NCI-H82 treated with DMSO at 0.1 percent for 48 hours (cell line): ENCODE measurements around the gene PRTFDC1.
"Not testable (repeated sequence)": the region's sequence is repeated elsewhere in the genome, so short reads cannot be mapped to it uniquely, and the experiment has no call there.

Source experiments
- DNase-seq: peaks from one replicate; lab custom pipeline; 2025; ENCODE audit not compliant: unreplicated experiment; lab: John Stamatoyannopoulos, UW

PRTFDC1 gene

DNA sequence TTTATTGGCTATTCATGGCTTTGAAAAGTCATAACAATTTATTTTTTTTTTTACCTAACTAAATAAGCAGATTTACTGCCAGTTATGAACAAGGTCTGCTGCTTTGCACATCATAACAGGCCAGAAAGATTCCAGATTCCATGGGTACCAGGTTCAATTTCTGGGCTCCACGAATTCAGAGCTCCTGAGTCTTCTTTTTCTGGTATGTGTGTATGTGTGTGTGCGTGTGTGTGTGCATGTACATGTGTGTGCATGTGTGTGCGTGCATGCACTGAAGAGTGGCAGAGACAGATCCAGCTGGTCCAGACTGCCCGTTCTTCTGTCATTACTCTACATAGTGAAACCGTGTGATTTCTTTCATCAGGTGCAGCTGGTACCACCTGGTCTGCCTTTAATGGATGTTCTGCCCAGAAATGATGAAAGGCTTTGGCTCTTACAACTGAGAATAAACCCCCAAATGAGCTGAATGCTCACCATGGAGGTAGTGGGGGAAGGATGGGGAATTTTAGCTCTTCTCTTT, 14.6 kb upstream of the PRTFDC1 start:
- no peak for DNase-seq

DNA sequence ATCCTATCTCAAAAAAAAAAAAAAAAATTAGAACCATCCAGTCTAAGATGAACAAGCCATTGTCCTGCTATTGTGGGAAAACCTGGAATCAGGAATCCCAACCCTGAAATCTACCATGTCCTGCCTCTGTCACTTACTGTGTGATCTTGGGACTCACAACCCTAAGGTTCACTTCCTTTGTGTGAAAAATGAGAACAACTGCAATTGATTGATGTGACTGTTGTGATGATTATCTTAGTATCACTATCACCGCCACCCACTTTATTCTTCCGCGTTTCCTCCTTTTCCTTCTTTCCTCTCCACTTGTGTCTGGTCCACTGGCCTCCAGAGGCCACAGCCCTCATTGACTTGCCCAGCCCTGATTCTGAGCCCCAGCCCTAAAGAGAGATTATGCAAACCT, 12.6 kb upstream of the PRTFDC1 start:
- DNase-seq = no peak

DNA sequence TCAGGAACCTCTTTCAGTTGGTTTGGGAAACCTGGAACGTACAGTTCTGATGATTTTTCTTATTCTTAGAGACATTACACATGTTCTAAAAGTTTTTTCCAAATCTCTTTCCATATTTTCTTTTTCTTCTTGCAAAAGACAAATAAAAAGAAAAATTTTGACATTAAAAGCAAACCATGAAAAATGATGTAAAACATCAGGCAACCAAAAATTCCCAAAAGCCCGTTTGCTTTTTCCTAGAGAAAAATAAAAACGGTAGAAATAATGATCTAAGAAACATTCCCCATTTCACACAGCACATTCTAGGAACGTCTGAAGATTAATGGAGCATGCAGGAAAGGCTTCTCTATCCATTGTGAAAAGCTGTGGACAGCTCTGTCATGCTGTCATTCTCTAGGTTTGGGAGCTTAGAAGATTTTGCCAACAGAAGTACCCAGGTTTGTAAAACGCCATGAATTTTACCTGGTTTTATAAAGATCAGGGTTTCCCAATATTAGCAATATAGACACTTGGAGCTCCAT, 11.2 kb upstream of the PRTFDC1 start:
- no peak for DNase-seq

DNA sequence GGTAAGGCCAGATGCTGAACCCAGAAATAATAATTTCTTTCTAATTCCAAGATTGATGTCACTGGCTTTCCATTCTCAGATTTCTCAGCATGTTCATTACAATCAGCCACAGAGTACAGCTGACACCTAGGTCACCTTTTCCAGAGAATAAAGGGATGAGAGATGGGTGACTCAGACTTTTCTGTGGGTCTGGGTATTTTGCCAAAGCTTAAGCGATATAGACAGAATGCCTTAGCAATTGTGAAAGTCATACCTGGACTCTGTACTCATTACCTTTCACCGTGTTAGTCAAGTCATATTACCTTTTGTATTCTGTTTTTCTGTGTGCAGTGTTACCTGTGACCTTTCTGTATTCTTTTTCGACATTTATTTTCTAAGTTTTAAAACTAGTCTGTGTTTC, 10.6 kb upstream of the PRTFDC1 start:
- no peak for DNase-seq

DNA sequence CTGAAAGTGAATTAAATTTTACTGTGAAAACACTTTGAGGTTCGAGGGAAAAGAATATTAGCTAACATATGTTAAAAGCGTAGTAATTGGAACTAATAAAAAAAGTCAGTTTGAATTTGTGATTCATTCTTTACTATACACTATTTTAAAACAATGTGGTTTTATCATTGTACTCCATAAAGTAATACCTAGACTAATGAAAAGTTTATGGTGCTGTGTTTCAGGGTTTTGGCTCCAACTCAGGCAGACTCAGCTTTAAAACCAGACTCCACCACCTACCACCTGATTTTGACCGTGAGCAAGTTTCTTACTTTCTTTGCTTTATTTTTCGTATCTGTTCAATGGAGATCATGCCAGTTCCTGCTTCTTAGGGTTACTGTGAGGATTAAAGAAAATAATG, 9.2 kb upstream of the PRTFDC1 start:
- DNase-seq = no peak

DNA sequence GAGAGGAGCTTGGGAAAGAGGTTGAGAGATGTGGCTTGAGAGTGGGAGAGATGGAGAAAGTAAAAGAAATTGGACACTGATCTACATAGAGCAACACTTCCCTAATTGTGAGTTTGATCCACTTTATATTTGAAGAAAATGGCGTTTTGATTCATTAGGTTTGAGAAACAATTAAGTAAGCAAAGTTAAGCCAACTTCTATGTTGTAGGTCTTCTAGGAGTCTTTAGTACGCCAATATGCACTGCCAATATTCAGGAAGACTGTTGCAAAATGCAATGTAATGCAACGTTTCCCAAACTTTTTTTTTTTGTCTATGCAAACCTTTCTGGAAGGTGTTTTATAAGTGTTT, 7.0 kb upstream of the PRTFDC1 start:
- no peak for DNase-seq

DNA sequence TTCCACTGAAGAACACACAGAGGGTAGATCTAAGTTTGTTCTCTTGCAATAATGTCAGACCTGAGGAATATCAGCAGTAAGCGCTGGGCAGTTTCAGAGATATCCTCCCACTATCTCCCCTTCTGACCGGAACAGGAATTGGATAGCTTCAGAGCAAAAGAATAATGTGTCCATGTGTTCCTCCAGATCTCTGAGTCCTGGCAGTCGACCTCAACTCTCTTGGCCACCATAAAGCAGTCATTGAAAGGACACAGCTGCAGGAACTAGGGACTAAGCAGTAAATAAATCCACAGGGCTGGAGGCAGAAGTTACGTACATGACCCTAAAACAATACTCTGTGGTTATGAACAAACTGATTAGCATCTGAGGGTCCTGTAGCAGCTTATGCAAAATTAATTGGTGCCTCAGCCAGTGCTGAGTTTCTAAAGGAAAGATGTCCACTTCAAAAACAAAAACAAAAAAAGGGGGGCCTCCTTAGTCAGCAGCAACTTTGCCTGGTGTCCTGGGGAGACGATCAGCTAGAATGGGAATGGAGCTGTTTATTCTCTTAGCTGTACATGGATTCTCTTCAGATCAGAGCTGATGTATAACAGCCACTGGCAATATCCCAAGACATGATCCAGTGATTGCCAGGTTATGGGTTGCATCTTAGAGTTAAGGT, 6.4 kb upstream of the PRTFDC1 start:
- no peak for DNase-seq

DNA sequence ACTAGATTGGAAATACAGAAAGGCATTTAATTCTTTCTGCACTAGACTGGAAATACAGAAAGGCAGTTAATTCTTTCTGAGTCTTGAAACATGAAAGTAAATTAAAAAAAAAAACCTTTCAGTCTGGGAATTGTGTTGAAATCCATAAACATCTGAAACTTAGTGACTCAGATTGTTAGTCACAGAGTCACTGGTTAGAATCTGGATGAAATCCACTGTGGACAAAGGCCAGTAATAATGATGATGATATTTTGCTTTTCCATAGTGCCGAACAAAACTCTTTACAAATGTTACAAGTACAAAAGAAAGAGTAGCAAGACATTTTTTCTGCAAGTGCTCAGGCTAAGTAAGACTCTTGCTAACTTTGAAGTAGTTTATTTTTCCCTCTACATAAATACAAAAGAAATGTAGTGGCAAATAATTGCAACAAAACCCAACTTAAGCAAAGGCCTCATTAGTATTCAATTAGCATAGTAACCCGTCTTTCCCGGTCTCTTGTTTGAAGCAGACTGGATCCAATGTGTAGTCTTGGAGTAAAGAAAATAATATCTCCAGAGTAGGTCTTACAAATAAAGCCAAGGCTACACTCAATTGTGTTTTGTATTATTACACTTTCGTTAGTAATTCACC, 5.8 kb upstream of the PRTFDC1 start:
- DNase-seq = no peak

DNA sequence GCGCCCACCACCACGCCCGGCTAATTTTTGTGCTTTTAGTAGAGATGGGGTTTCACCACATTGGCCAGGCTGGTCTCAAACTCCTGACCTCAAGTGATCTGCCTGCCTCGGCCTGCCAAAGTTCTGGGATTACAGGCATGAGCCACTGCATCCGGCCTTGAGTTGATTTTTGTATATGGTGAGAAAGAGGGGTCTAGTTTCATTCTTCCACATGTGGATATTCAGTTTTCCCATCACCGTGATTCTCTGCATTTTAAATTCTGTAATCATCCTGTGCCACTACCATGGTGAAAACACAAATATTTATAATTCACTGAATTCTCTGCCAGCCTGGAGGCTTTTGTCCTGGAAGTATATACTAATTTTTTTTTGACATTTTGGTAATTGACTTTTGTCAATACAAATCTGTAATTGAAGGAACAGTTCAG, 5.2 kb upstream of the PRTFDC1 start:
- DNase-seq = not testable (repeated sequence)

DNA sequence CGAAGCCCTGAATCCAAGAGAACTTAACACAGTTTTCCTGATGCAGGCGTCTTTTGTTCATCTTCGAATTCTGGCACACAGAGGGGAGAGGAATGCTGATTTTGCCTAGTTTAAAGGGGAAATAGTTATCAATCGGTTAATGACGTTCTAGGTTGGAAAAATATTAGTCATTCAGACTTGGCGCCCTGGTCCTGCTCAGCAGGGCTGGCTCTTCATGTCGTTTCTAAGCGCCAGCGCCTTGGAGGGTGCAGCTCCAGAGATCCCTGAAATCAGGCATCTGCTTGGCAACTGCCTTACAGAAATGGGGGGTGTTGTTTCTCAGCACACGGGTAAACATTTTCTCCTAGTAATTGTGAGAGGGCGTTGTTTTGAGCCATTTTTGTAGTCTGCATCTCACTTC, 1.3 kb upstream of the PRTFDC1 start:
- DNase-seq = no peak

DNA sequence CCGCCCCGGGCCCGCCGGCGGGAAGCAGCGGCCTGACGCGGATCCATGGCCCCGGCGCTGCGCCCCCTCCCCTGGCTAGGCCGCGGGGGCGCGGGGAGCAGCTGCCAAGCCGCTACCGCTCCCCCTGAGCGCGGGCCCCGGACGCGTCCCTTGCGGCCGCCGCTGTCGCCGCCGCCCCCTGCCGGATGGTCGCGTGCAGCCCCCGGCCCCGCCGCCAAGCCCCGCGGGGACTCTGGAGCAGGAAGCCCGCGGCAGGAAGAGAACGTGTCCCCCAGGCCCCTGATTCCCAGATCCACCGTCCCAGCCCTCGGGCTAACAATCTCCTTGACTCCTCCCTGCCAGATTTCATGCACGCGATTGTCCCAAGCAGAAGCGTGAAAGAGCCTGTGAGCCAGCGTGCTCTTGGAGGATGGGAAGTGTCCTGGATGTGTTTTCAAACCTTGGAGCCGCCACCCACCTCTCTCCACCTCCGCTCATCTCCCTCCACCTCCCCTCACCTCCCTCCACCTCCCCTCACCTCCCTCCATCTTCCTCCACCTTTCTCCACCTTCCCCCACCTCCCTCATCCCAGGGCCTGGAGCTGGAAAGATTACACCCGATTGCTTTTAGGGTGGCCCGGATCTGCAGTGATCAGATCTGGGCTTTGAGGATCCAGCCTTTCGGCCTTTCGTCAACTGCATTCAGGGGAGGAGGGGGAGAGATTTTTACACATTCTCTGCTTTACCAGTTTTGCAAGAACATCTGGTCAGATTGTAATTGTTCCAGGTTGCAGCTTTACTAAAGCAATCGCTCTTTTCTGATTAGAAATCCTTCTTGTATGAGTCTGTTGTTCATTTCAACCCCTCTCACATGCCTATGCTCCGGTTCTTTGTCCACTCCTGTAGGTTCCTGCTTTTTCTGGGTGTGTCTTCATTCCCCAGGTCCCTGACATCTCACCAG, 570 bp upstream of the PRTFDC1 start:
- DNase-seq = peak; percentile 4

DNA sequence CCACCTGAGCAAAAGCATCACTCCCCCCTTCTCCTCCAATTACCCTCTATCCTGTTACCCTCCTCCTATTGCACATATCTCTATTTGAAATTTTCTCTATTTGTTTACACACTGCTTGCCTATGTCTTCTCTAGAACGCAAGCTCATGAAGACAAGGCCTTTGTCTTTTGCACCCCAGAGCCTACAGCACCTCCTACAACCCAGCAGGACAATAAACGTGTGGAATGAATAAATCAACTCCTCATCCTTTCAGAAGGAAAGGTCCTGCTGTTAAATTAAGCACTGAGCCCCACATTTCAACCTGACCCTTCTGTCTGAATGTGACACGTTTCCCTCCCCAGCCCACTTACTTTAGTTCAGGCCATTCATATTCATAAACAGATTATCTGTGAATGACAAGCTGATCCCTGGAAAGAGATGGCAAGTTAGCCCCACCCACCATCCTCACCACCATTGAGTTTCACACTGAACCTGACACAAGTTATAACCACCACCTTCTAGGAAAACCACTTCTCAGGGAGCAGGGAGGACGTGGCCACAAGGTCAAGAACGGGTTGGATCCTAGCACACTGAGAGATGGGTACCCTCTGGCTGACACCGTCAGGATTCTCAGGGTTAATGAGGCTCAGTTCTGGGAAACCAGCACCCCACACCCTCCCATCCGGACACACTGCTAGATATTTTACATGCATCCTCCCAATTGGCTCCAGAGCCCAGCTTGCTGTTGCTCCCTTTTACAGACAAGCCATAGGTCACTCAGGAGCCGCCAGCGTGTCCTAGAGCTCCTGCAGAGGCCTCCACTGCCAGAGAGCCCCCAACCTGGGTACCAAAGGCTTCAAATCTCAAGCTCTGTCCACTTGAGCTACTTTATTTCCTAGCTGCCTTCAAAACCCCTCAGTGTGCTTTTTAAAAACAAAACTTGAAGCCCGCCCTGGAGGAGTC, 934 bp downstream of the PRTFDC1 start:
- peak; percentile 35 for DNase-seq

DNA sequence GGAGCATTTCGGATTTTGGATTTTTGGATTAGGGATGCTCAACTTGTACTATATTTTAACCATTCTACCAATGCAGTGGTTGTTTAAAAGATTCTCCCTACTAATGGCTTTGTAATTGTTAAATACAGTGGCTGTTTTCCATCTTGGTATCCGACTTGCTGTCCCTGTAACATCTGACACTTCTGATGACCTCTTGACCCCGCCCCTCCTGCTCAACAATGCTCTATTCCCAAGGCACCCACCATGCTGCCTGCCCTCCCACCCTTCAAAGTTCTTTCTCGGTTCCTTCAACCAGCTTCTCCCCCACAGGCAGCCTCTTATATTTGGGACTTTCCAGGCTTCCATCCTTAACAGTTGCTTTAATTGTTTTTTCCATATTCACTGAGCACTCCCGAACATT, 2.0 kb downstream of the PRTFDC1 start:
- no peak for DNase-seq

DNA sequence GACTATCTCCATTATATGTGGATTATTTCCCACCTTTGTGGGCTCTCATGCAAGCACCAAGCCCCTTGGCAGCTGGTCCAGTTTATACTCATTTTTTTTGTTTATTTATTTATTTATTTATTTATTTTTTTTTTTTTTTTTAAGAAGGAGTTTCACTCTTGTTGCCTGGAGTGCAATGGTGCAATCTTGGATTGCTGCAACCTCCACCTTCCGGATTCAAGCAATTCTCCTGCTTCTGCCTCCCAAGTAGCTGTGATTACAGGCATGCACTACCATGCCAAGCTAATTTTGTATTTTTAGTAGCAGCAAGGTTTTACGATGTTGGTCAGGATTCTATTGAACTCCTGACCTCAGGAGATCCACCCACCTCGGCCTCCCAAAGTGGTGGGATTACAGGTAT, 2.8 kb downstream of the PRTFDC1 start:
- no peak for DNase-seq

DNA sequence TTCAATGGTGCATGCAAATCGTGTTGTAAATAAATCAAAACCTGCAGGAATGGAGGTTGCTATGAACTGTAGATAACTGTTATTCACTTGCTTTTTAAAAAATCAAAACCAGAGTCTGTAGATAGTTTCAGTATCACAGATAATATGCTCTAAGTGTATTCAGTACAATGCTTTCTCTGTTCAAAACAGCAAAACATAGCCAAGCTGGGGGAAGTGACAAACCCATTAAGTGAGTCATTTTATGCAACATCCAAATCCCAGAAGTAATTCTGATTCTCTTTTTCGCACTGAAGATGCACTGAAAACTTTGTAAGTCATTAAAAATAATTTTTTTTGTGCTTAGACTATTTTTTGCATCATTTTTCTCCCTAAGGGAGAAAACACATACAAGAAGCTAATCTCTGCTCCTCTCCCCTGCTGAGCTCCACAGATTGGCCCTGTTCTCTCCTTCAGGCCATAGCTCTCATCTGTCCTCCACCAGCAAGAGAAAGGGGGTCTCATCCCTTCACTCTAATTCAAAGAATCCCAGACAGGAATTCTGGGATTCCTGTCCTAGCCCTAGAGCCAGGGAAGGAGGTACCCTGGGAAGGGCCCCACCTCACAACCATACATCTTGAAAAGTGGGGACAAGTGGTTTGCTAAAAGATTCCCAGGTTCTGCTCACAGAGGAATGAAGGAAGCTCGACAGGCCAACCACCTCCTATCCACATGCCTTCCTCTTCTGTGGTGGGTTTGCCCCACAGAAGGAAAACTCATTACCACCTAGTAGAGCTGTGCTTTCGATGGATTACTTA, 4.9 kb downstream of the PRTFDC1 start:
- no peak for DNase-seq

DNA sequence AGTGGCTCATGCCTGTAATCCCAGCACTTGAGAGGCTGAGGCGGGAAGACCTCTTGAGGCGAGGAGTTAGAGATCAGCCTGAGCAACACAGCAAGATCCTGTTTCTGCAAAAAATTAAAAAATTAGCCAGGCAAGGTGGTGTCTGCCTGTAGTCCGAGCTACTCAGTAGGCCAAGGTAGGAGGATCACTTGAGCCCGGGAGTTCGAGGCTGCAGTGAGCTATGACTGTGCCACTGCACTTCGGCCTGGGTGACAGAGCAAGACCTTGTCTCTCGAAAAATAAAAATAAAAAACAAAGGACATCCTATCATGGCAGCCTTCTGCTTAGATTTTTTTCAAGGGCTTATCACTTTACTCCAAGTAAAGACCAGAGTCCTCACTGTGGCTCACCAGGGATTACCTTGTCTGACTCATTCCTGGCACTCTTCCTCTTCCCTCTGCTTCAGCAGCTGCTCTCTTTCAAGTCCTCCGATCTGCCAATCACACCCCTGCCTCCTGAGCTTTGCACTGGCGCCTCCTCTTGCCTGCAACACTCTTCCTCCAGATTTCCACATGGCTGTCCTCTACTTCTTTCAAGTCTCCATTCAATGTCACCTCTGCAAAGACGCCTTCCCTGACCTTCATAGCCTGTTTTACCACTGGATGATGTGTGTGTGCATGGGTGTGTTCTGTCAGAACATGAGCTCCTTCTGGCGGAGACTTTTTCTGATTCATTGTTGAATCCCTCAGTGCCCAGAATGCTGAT, 7.7 kb downstream of the PRTFDC1 start:
- peak; percentile 8 for DNase-seq

DNA sequence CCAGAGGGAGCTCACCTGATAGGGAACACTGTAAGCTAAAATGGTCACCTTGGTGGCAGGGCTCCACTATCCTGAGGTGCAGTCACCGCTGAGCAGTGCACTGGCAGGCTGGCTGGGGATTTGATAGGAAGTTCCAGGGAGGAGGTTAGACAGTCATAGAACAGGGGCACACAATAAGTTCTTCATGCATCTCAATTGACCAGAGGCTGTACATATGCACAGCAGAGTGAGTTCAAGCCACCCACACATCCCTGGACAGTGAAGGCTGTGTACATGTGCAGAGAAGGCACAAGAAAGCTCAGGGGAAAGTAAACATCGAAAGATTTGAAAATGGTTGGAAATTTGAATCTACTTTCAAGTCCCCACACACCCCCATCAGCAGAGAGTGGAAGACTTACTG, 13.9 kb downstream of the PRTFDC1 start:
- no peak for DNase-seq

DNA sequence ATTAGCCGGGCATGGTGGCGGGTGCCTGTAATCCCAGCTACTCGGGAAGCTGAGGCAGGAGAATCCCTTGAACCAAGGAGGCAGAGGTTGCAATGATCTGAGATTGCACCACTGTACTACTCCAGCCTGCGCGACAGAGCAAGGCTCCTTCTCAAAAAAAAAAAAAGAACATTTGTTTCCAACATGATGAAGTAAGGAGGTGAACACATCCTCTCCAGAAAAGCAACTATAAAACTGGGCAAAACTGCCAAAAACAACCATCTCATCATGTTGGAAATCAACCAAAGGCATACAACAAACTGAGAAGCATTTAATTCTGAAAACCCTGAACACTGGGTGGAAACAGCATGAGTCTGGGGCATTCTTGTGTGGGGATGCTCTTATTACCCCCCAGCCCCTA, 14.3 kb downstream of the PRTFDC1 start:
- no peak for DNase-seq
